T-cell (primary cell): ENCODE measurements around the gene URAD. TPM values are rescaled to one million over a fixed set of nuclear protein-coding genes. Genes with fewer than 3 reads are reported as not detected.
"Not testable (repeated sequence)": the region's sequence is repeated elsewhere in the genome, so short reads cannot be mapped to it uniquely, and the experiment has no call there.

Experiments used
- ATAC-seq, 4 experiments: fragments of 200-7000 bp in 3 of 4; fragments of 150-1000 bp in 1 of 4; cut with Tn5 transposase; replicated peaks in 1 of 4; 1 replicate in 3 of 4; 2 replicates in 1 of 4; pipeline ENCODE4 v1.10.0; 2021; ENCODE audit warnings: moderate library complexity in 3 of 4, mild to moderate bottlenecking in 2 of 4, moderate number of reproducible peaks in 1 of 4
- CTCF ChIA-PET, 2 donors: fragments of 300-600 bp; sonication (Branson Sonifier 250); formaldehyde crosslinking; loops; one replicate each; lab custom pipeline; 2022; ENCODE audit warnings: antibody characterized with exemption in 2 of 2; lab: Charles Lee
- POLR2A ChIA-PET, 2 donors: fragments of 300-600 bp; sonication (Branson Sonifier 250); formaldehyde crosslinking; loops; one replicate each; lab custom pipeline; 2022; ENCODE audit warnings: antibody characterized with exemption in 2 of 2; lab: Charles Lee
- DNase-seq, 35 experiments: peaks; one replicate each; pipeline versions ENCODE4 v3.0.0 to v3.0.0-alpha.2; 2013 to 2023
- H3K27ac ChIP-seq: one replicate; pipeline ENCODE4 v1.5.1; 2013; ENCODE audit warnings: low read length
- H3K27me3 ChIP-seq, 2 experiments: replicated peaks in 1 of 2; 1 replicate in 1 of 2; 2 replicates in 1 of 2; pipeline versions ENCODE4 v1.6.1 to v1.7.0; 2013; ENCODE audit warnings: low read length in 1 of 2, mixed read lengths in 1 of 2; ENCODE audit not compliant: control insufficient read depth in 2 of 2, insufficient read depth in 2 of 2; ENCODE audit errors: extremely low read depth in 1 of 2
- H3K36me3 ChIP-seq, 2 donors: 1 replicate in 1 of 2; 2 replicates in 1 of 2; pipeline versions ENCODE4 v1.6.1 to v1.7.0; 2013; ENCODE audit warnings: low read length in 1 of 2; ENCODE audit not compliant: control insufficient read depth in 2 of 2, insufficient read depth in 1 of 2; ENCODE audit errors: extremely low read depth in 1 of 2
- H3K4me1 ChIP-seq, 2 experiments: 1 replicate in 1 of 2; 2 replicates in 1 of 2; pipeline versions ENCODE4 v1.6.1 to v1.7.0; 2013; ENCODE audit warnings: low read length in 2 of 2, mixed read lengths in 1 of 2; ENCODE audit not compliant: insufficient read depth in 2 of 2, control insufficient read depth in 1 of 2; ENCODE audit errors: extremely low read depth in 1 of 2
- H3K4me3 ChIP-seq, 2 donors: 1 replicate in 1 of 2; 2 replicates in 1 of 2; pipeline versions ENCODE4 v1.5.1 to v1.7.0; 2013; ENCODE audit warnings: mild to moderate bottlenecking in 2 of 2, low read length in 1 of 2, moderate library complexity in 1 of 2; ENCODE audit not compliant: control insufficient read depth in 1 of 2; ENCODE audit errors: extremely low read depth in 1 of 2
- H3K9me3 ChIP-seq: 2 replicates; pipeline ENCODE4 v1.7.0; 2013
- H3K27ac Mint-ChIP-seq, 2 donors: one replicate each; pipeline ENCODE4 v1.8.0; 2020 to 2021; ENCODE audit warnings: mild to moderate bottlenecking in 2 of 2, mixed read lengths in 2 of 2
- H3K27me3 Mint-ChIP-seq, 2 donors: one replicate each; pipeline ENCODE4 v1.8.0; 2021 to 2022; ENCODE audit warnings: mixed read lengths in 2 of 2
- H3K36me3 Mint-ChIP-seq: one replicate; pipeline ENCODE4 v1.8.0; 2021; ENCODE audit warnings: mixed read lengths
- H3K4me1 Mint-ChIP-seq, 3 donors: one replicate each; pipeline ENCODE4 v1.8.0; 2020 to 2022; ENCODE audit warnings: mixed read lengths in 3 of 3, mild to moderate bottlenecking in 1 of 3
- H3K4me3 Mint-ChIP-seq, 3 donors: one replicate each; pipeline ENCODE4 v1.8.0; 2020 to 2022; ENCODE audit warnings: mild to moderate bottlenecking in 3 of 3, mixed read lengths in 3 of 3, moderate library complexity in 3 of 3
- H3K9me3 Mint-ChIP-seq, 3 donors: one replicate each; pipeline ENCODE4 v1.8.0; 2020 to 2022; ENCODE audit warnings: mixed read lengths in 3 of 3
- WGBS: methylation state at CpG from one replicate; pipeline ENCODE4 v1.1.5; 2013; ENCODE audit warnings: missing lambda C conversion rate; ENCODE audit not compliant: insufficient coverage; 5-methylcytosine and 5-hydroxymethylcytosine counted together
- total RNA-seq, 35 experiments: library from RNA in 6 of 35; stranded (reverse) in 6 of 35; fragments of 120-200 nt in 1 of 35; gene quantifications; one replicate each; pipeline versions ENCODE4 v1.2.1 to v1.2.4 and lab custom pipeline; 2013 to 2026

The URAD gene
- total RNA-seq, 5 donors from 2014 or later (not counting 1 experiment from before 2014, with no cell fraction given): not detected

DNA sequence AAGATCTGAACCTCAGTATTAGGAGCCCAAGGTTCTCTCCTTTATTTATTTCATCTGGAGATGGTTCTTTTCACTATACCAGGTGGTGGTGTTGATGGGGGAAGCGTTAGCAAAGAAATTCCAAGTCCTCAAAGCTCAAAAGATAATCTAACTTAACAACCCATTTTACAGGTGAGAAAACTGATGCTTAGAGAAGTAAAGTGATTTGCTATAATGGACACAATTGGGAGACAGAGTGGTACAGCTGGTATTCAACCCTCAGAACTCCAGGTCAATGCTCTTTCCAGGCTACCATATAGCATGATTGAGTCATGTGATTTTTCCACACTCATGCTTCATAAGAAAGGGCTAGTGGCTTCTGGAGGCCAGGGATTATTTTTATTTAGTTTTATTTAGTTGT is 25.0 kb upstream of the URAD start:
- WGBS: no CpG with 5 or more reads among the region's 1 CpG
- POLR2A ChIA-PET: no interaction called here

GRCh38 chr13:28012896-28013295 is 24.4 kb upstream of the URAD start:
- H3K36me3 ChIP-seq: no peaks in the 10 kb centered on the region
- H3K4me3 ChIP-seq: no peak overlapping the region
- Mint-ChIP-seq H3K4me3 (no peak overlapping the region), H3K4me1 (peaks cover 0 to 2% (median 0%) of the 10 kb centered on the region in 3 donors), H3K9me3 (no peaks in the 10 kb centered on the region), H3K36me3 (no peaks in the 10 kb centered on the region), H3K27me3 (peaks cover 8 to 10% of the 10 kb centered on the region in 2 donors), H3K27ac (no peak overlapping the region)
- no peaks in the 10 kb centered on the region for H3K4me1 ChIP-seq
- ATAC-seq (no peak), DNase-seq (no peak)
- ChIA-PET POLR2A (no interaction called here), CTCF (no interaction called here)
- H3K9me3 ChIP-seq: no peaks in the 10 kb centered on the region
- H3K27ac ChIP-seq: no peak overlapping the region
- peaks cover 0 to 9% of the 10 kb centered on the region in 2 experiments for H3K27me3 ChIP-seq

More for the DNA sequence above, 25.0 kb upstream of the URAD start:
- no peaks in the 10 kb centered on the region for H3K36me3 Mint-ChIP-seq
- H3K27ac ChIP-seq: no peak overlapping the region
- peaks cover 0 to 8% of the 10 kb centered on the region in 2 experiments for H3K27me3 ChIP-seq
- H3K9me3 ChIP-seq: no peaks in the 10 kb centered on the region
- H3K27ac Mint-ChIP-seq: no peak overlapping the region
- H3K4me1 ChIP-seq: no peaks in the 10 kb centered on the region
- ATAC-seq (no peak), DNase-seq (no peak)
- no peaks in the 10 kb centered on the region for H3K9me3 Mint-ChIP-seq
- no peak overlapping the region for H3K4me3 Mint-ChIP-seq
- peaks cover 8 to 10% of the 10 kb centered on the region in 2 donors for H3K27me3 Mint-ChIP-seq
- CTCF ChIA-PET: no interaction called here
- H3K4me3 ChIP-seq: no peak overlapping the region
- no peaks in the 10 kb centered on the region for H3K36me3 ChIP-seq
- peaks cover 0 to 2% (median 0%) of the 10 kb centered on the region in 3 donors for H3K4me1 Mint-ChIP-seq

GRCh38 chr13:28012383-28012782 is 23.9 kb upstream of the URAD start:
- DNase-seq (no peak), ATAC-seq (no peak)
- H3K27ac ChIP-seq: no peak overlapping the region
- ChIA-PET CTCF (no interaction called here), POLR2A (interaction anchor here (0.6 kb wide), 2 partner anchors 16 to 382 kb away, joined by 3 to 5 read pairs; no protein-coding TSS in a partner anchor)
- Mint-ChIP-seq H3K9me3 (no peaks in the 10 kb centered on the region), H3K27ac (no peak overlapping the region), H3K27me3 (peaks cover 4 to 6% of the 10 kb centered on the region in 2 donors), H3K36me3 (no peaks in the 10 kb centered on the region), H3K4me3 (no peak overlapping the region), H3K4me1 (peaks cover 0 to 2% (median 0%) of the 10 kb centered on the region in 3 donors)
- H3K36me3 ChIP-seq: no peaks in the 10 kb centered on the region
- no peaks in the 10 kb centered on the region for H3K9me3 ChIP-seq
- 100% methylated on average over 1 of the region's 4 CpGs for WGBS
- no peaks in the 10 kb centered on the region for H3K4me1 ChIP-seq
- peaks cover 0 to 9% of the 10 kb centered on the region in 2 experiments for H3K27me3 ChIP-seq
- H3K4me3 ChIP-seq: no peak overlapping the region

GRCh38 chr13:28010046-28010445 is 21.6 kb upstream of the URAD start:
- DNase-seq (no peak), ATAC-seq (no peak)
- no peak overlapping the region for H3K27ac Mint-ChIP-seq
- no peak overlapping the region for H3K4me3 Mint-ChIP-seq
- no peaks in the 10 kb centered on the region for H3K36me3 ChIP-seq
- H3K27ac ChIP-seq: no peak overlapping the region
- ChIA-PET CTCF (no interaction called here), POLR2A (no interaction called here)
- H3K4me3 ChIP-seq: no peak overlapping the region
- no peaks in the 10 kb centered on the region for H3K4me1 ChIP-seq
- 86% methylated on average over 3 of the region's 5 CpGs for WGBS
- no peaks in the 10 kb centered on the region for H3K9me3 Mint-ChIP-seq
- no peaks in the 10 kb centered on the region for H3K9me3 ChIP-seq
- H3K27me3 Mint-ChIP-seq: peaks cover 4 to 6% of the 10 kb centered on the region in 2 donors
- H3K36me3 Mint-ChIP-seq: no peaks in the 10 kb centered on the region
- H3K4me1 Mint-ChIP-seq: peaks cover 0 to 2% (median 0%) of the 10 kb centered on the region in 3 donors
- peaks cover 0 to 9% of the 10 kb centered on the region in 2 experiments for H3K27me3 ChIP-seq

- H3K27me3 Mint-ChIP-seq, H3K4me1 ChIP-seq, CTCF ChIA-PET, DNase-seq, H3K27ac ChIP-seq, H3K4me3 ChIP-seq, ATAC-seq, H3K4me3 Mint-ChIP-seq, H3K36me3 Mint-ChIP-seq, H3K9me3 Mint-ChIP-seq, H3K27me3 ChIP-seq, H3K27ac Mint-ChIP-seq, H3K36me3 ChIP-seq, POLR2A ChIA-PET, H3K4me1 Mint-ChIP-seq, H3K9me3 ChIP-seq: not testable (repeated sequence)
- 100% methylated on average over 5 of the region's 13 CpGs for WGBS
Observed at GRCh38 chr13:28005016-28005415, 16.5 kb upstream of the URAD start.

GRCh38 chr13:28002886-28003698 is 14.6 kb upstream of the URAD start:
- H3K27ac Mint-ChIP-seq: no peak overlapping the region
- POLR2A ChIA-PET: no interaction called here

More at GRCh38 chr13:28002886-28003698, 14.6 kb upstream of the URAD start:
- H3K4me1 ChIP-seq: no peaks in the 10 kb centered on the region
- DNase-seq (no peak), ATAC-seq (no peak)
- peaks cover 0 to 4% (median 2%) of the 10 kb centered on the region in 3 donors for H3K4me1 Mint-ChIP-seq
- no peaks in the 10 kb centered on the region for H3K9me3 ChIP-seq
- CTCF ChIA-PET: interaction anchor here in 1 of 2 donors (0.6 kb wide), 2 partner anchors 174 to 1141 kb away, joined by 3 to 5 read pairs; no protein-coding TSS in a partner anchor
- H3K27ac ChIP-seq: no peak overlapping the region
- H3K27me3 Mint-ChIP-seq: no peaks in the 10 kb centered on the region
- no CpG with 5 or more reads among the region's 6 CpGs for WGBS
- no peak overlapping the region for H3K4me3 ChIP-seq
- H3K36me3 Mint-ChIP-seq: no peaks in the 10 kb centered on the region
- H3K4me3 Mint-ChIP-seq: no peak overlapping the region
- H3K9me3 Mint-ChIP-seq: no peaks in the 10 kb centered on the region
- no peaks in the 10 kb centered on the region for H3K36me3 ChIP-seq
- no peaks in the 10 kb centered on the region for H3K27me3 ChIP-seq
